ENCODE results near the gene SCUBE2.

DNA sequence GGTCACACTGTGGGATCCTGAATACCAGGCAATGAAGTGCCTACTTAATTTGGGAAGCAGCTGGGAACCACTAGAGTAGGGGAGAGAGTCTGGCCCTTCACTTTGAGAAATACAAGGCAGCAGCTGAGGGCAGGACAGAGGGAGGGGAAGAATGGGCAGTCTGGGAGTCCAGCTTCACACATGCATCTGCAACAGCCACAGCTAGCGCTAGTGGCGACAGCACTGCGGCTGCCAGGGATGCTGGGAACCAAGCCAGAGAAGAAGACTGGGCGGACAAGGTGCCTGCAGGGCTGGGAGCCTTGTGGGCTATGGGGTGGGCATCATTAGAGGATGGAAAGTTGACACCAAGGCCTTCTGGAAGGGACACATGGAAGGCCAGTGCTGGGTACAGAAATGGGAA is 15.8 kb downstream of the SCUBE2 start:
- TF ChIP-seq EP300 (IDR thresholded peaks at IDR 0.05; ENCODE audit: borderline replicate concordance) (no peak), YY1 (IDR thresholded peaks at IDR 0.05; ENCODE audit: low read depth) (no peak), NFIC (IDR thresholded peaks at IDR 0.05) (no peak)
- TF ChIP-seq, protein P1, sequence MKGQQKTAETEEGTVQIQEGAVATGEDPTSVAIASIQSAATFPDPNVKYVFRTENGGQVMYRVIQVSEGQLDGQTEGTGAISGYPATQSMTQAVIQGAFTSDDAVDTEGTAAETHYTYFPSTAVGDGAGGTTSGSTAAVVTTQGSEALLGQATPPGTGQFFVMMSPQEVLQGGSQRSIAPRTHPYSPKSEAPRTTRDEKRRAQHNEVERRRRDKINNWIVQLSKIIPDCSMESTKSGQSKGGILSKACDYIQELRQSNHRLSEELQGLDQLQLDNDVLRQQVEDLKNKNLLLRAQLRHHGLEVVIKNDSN (IDR thresholded peaks at IDR 0.05), result no peak
- TF ChIP-seq, protein P2, sequence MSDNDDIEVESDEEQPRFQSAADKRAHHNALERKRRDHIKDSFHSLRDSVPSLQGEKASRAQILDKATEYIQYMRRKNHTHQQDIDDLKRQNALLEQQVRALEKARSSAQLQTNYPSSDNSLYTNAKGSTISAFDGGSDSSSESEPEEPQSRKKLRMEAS (IDR thresholded peaks at IDR 0.05), result no peak
